ENCODE measurements around the gene AKT1. TPM values are rescaled to one million over a fixed set of nuclear protein-coding genes. Genes with fewer than 3 reads are reported as not detected.

Gene AKT1
- total and polyA plus RNA-seq, 2 of the 13 experiments (the other 11 are each of a cell fraction or from before 2014, with no cell fraction given): 96.2 to 116 TPM

- TF ChIP-seq ZBTB34 (CRISPR knock-in tag; IDR thresholded peaks at IDR 0.05) (peak; percentile 81; the same call in 1 of the 2 replicates), ZNF451 (CRISPR knock-in tag; IDR thresholded peaks at IDR 0.05) (peak; percentile 76), MAFG (CRISPR knock-in tag; IDR thresholded peaks at IDR 0.05) (no peak), ZNF263 (CRISPR knock-in tag; IDR thresholded peaks at IDR 0.05) (peak; percentile 96), JUN (CRISPR knock-in tag; IDR thresholded peaks at IDR 0.05) (no peak), ZNF709 (CRISPR knock-in tag; IDR thresholded peaks at IDR 0.05) (peak; percentile 94; the same call in 1 of the 2 replicates), ZNF691 (CRISPR knock-in tag; IDR thresholded peaks at IDR 0.05; ENCODE audit: borderline replicate concordance, low read depth) (peak; percentile 96), HMGXB3 (CRISPR knock-in tag; IDR thresholded peaks at IDR 0.05; ENCODE audit: borderline replicate concordance) (0 out of 2 replicates have a peak, but pooled peaks have one; percentile 25), ARID5B (CRISPR knock-in tag; IDR thresholded peaks at IDR 0.05) (peak; percentile 75; the same call in 1 of the 2 replicates), IKZF4 (CRISPR knock-in tag; IDR thresholded peaks at IDR 0.05; ENCODE audit: borderline replicate concordance, low read depth, not compliant biosample characterization) (peak; percentile 64), KDM4B (CRISPR knock-in tag; IDR thresholded peaks at IDR 0.05) (0 out of 2 replicates have a peak, but pooled peaks have one; percentile 19)
- TF ChIP-seq, protein P1, sequence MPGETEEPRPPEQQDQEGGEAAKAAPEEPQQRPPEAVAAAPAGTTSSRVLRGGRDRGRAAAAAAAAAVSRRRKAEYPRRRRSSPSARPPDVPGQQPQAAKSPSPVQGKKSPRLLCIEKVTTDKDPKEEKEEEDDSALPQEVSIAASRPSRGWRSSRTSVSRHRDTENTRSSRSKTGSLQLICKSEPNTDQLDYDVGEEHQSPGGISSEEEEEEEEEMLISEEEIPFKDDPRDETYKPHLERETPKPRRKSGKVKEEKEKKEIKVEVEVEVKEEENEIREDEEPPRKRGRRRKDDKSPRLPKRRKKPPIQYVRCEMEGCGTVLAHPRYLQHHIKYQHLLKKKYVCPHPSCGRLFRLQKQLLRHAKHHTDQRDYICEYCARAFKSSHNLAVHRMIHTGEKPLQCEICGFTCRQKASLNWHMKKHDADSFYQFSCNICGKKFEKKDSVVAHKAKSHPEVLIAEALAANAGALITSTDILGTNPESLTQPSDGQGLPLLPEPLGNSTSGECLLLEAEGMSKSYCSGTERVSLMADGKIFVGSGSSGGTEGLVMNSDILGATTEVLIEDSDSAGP (CRISPR knock-in tag; IDR thresholded peaks at IDR 0.05; ENCODE audit: borderline replicate concordance): peak; percentile 83
- TF ChIP-seq, protein P2, sequence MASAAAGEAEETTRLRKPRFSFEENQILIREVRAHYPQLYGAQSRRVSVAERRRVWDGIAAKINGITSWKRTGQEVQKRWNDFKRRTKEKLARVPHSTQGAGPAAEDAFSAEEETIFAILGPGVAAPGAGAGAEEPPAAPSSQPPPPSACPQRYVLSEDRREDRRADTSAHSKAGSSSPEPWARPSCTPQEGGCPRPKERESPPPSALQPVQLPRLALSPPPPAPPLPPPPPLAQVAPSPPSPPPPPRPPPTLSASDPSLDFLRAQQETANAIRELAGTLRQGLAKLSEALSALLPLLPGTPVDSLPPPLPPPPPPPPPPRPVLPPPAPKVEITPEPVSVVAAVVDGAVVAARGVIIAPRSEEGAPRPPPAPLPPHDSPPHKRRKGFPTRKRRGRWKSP (CRISPR knock-in tag; IDR thresholded peaks at IDR 0.05): peak; percentile 39; the same call in 1 of the 2 replicates
Measured at GRCh38 chr14:104734991-104735779, 60.4 kb downstream of the AKT1 start (continued).
